Thyroid gland (tissue), 4 donors: ENCODE data around the gene C2orf49.
A peak's percentile ranks its signal among the peaks of the same experiment; 100 is the strongest.

Experiments used
- POLR2A ChIP-seq, 2 donors: fragments of 450-650 bp; IDR thresholded peaks; one replicate each; pipeline ENCODE4 v1.6.1; 2017; ENCODE audit warnings: antibody characterized with exemption in 2 of 2, mild to moderate bottlenecking in 2 of 2, moderate library complexity in 1 of 2
- TF ChIP-seq, protein P1 (sequence below), 6 experiments: fragments of 200-600 bp in 3 of 6; fragments of 450-650 bp in 3 of 6; sonication (generic) in 3 of 6; IDR thresholded peaks; one replicate each; pipeline ENCODE4 v1.5.1; 2016 to 2019; ENCODE audit warnings: antibody characterized with exemption in 6 of 6, mild to moderate bottlenecking in 2 of 6, inconsistent platforms in 1 of 6, moderate library complexity in 1 of 6

GRCh38 chr2:105328281-105329196 lies 8.8 kb upstream of the C2orf49 start:
- TF ChIP-seq, protein P1, sequence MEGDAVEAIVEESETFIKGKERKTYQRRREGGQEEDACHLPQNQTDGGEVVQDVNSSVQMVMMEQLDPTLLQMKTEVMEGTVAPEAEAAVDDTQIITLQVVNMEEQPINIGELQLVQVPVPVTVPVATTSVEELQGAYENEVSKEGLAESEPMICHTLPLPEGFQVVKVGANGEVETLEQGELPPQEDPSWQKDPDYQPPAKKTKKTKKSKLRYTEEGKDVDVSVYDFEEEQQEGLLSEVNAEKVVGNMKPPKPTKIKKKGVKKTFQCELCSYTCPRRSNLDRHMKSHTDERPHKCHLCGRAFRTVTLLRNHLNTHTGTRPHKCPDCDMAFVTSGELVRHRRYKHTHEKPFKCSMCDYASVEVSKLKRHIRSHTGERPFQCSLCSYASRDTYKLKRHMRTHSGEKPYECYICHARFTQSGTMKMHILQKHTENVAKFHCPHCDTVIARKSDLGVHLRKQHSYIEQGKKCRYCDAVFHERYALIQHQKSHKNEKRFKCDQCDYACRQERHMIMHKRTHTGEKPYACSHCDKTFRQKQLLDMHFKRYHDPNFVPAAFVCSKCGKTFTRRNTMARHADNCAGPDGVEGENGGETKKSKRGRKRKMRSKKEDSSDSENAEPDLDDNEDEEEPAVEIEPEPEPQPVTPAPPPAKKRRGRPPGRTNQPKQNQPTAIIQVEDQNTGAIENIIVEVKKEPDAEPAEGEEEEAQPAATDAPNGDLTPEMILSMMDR (IDR thresholded peaks at IDR 0.05): no peak
- peak in 1 of 2 donors; percentile 48 for TF ChIP-seq POLR2A (IDR thresholded peaks at IDR 0.05)
